ENCODE results near the gene TSPY4. TPM values are rescaled to one million over a fixed set of nuclear protein-coding genes. Genes with fewer than 3 reads are reported as not detected.
"Not testable (repeated sequence)": the region's sequence is repeated elsewhere in the genome, so short reads cannot be mapped to it uniquely, and the experiment has no call there.

TSPY4 gene, protein sequence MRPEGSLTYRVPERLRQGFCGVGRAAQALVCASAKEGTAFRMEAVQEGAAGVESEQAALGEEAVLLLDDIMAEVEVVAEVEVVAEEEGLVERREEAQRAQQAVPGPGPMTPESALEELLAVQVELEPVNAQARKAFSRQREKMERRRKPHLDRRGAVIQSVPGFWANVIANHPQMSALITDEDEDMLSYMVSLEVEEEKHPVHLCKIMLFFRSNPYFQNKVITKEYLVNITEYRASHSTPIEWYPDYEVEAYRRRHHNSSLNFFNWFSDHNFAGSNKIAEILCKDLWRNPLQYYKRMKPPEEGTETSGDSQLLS
- not detected in 2 replicates for total RNA-seq (2014; rRNA removed; shearing (Covaris generic))

DNA sequence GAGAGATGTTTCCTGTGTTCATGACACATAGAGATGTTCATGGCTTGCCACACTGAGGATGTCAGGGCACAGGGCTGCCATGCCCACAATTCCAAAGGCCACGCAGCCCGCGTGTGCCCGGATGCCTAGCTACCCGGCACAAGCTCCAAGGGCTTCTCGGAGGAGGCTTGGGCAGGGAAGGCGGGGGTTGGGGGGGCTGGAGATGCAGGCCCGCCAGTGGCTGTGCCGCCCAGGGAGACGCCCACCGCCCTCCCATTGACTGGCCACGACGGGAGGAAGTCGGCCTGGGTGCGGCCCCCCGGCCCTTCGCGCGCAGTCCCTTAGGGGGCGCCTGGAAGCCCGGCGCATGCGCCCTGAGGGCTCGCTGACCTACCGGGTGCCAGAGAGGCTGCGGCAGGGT, at the start of gene TSPY4:
Gene TSPY4, plus strand, starts transcription at position 301 of the 400 bp plus-strand sequence. Its CDS starts 46 bp downstream, at position 347.
- not testable (repeated sequence) for DNase-seq (ENCODE audit: low spot score)

GRCh38 chrY:9320996-9321395, 16.3 kb upstream of the TSPY4 start:
- DNase-seq (ENCODE audit: low spot score) = no peak

DNA sequence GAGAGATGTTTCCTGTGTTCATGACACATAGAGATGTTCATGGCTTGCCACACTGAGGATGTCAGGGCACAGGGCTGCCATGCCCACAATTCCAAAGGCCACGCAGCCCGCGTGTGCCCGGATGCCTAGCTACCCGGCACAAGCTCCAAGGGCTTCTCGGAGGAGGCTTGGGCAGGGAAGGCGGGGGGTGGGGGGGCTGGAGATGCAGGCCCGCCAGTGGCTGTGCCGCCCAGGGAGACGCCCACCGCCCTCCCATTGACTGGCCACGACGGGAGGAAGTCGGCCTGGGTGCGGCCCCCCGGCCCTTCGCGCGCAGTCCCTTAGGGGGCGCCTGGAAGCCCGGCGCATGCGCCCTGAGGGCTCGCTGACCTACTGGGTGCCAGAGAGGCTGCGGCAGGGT, 20.2 kb downstream of the TSPY4 start, which contains the start of gene TSPY8:
Gene TSPY8, plus strand, starts transcription at position 301 of the 400 bp plus-strand sequence. Its CDS starts 46 bp downstream, at position 347.
- not testable (repeated sequence) for DNase-seq (ENCODE audit: low spot score)

Other genes starting within 250 kb of the TSPY4 start
- not detected in 2 replicates for gene TSPY8, start 20.3 kb downstream of the TSPY4 start, total RNA-seq (2014; rRNA removed; shearing (Covaris generic))
- not detected in 2 replicates for gene TSPY3, start 61.0 kb downstream of the TSPY4 start, total RNA-seq (2014; rRNA removed; shearing (Covaris generic))
- gene TSPY1, start 129.5 kb downstream of the TSPY4 start, total RNA-seq (2014; rRNA removed; shearing (Covaris generic)) = 0.24 TPM in 1 of 2 replicates, not detected in the other
- not detected in 2 replicates for gene TSPY9, start 149.8 kb downstream of the TSPY4 start, total RNA-seq (2014; rRNA removed; shearing (Covaris generic))
- 0.24 TPM in 1 of 2 replicates, not detected in the other for gene TSPY10, start 190.4 kb downstream of the TSPY4 start, total RNA-seq (2014; rRNA removed; shearing (Covaris generic))